ENCODE data around the gene NCAPG.

NCAPG gene

GRCh38 chr4:17810260-17811077 is at the start of gene NCAPG, which contains the start of gene DCAF16:
NCAPG (plus strand) TSS chr4:17810979; CDS start chr4:17811078, 99 bp downstream.
DCAF16 (minus strand) TSS chr4:17810757; CDS start chr4:17804141, 6,616 bp downstream.
- DNase-seq (ENCODE audit: low read depth), result peak; percentile 99

GRCh38 chr4:17761062-17761461 is 49.7 kb upstream of the NCAPG start:
- no peak for DNase-seq (ENCODE audit: low read depth)

GRCh38 chr4:17762726-17763125 is 48.1 kb upstream of the NCAPG start:
- DNase-seq (ENCODE audit: low read depth), result no peak

GRCh38 chr4:17763416-17763815 is 47.4 kb upstream of the NCAPG start:
- no peak for DNase-seq (ENCODE audit: low read depth)

- DNase-seq (ENCODE audit: low read depth), result no peak
Measured at GRCh38 chr4:17763931-17764330, 46.8 kb upstream of the NCAPG start.

GRCh38 chr4:17765514-17766286 is 45.1 kb upstream of the NCAPG start:
- DNase-seq (ENCODE audit: low read depth), result no peak

- no peak for DNase-seq (ENCODE audit: low read depth)
Measured at GRCh38 chr4:17766826-17767458, 43.8 kb upstream of the NCAPG start.

GRCh38 chr4:17769406-17770174 is 41.2 kb upstream of the NCAPG start:
- DNase-seq (ENCODE audit: low read depth), result no peak

GRCh38 chr4:17770845-17771244 is 39.9 kb upstream of the NCAPG start:
- DNase-seq (ENCODE audit: low read depth), result no peak

GRCh38 chr4:17771284-17771908 is 39.4 kb upstream of the NCAPG start:
- DNase-seq (ENCODE audit: low read depth), result no peak

- DNase-seq (ENCODE audit: low read depth), result no peak
Measured at GRCh38 chr4:17773135-17773698, 37.6 kb upstream of the NCAPG start.

- DNase-seq (ENCODE audit: low read depth), result no peak
Measured at GRCh38 chr4:17778431-17778830, 32.3 kb upstream of the NCAPG start.

- no peak for DNase-seq (ENCODE audit: low read depth)
Measured at GRCh38 chr4:17780501-17781299, 30.1 kb upstream of the NCAPG start.

- DNase-seq (ENCODE audit: low read depth), result no peak
Measured at GRCh38 chr4:17781300-17782287, 29.2 kb upstream of the NCAPG start, which contains the start of gene FAM184B. FAM184B (minus strand) TSS chr4:17781621; CDS start chr4:17781299, 322 bp downstream.

- DNase-seq (ENCODE audit: low read depth), result no peak
Measured at GRCh38 chr4:17785858-17786257, 24.9 kb upstream of the NCAPG start.

- DNase-seq (ENCODE audit: low read depth), result no peak
Measured at GRCh38 chr4:17786567-17786966, 24.2 kb upstream of the NCAPG start.

- no peak for DNase-seq (ENCODE audit: low read depth)
Measured at GRCh38 chr4:17787315-17787714, 23.5 kb upstream of the NCAPG start.

GRCh38 chr4:17788956-17789355 is 21.8 kb upstream of the NCAPG start:
- no peak for DNase-seq (ENCODE audit: low read depth)

GRCh38 chr4:17794730-17795129 is 16.0 kb upstream of the NCAPG start:
- DNase-seq (ENCODE audit: low read depth), result no peak

Data from stimulated activated CD8-positive, alpha-beta memory T cell treated with anti-CD3 and anti-CD28 coated beads, Interleukin-12 subunit alpha, Interleukin-12 subunit beta, amount 100 ng/mL, for 1 hour (primary cell).